NCI-H524 treated with DMSO at 0.1 percent for 48 hours (cell line): ENCODE data around the gene STXBP5.

Experiments used
- DNase-seq: peaks from one replicate; lab custom pipeline; 2025; lab: John Stamatoyannopoulos, UW

STXBP5 gene

DNA sequence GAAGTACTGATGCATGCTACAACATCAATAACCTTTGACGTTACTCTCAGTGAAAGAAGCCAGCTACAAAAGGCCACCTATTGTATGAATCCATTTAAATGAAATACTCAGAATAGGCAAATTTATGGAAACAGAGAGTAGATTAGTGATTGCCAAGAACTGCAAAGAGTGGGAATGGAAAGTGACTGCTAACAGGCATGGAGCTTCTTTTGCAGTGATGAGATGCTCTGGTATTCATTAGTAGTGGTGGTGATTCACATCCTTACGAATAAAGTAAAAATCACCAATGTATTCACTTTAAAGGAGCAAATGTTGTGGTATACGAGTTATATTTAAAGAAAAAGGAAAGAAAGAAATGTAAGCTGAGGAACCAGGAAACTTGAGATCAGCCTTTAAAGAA is 177.5 kb downstream of the STXBP5 start:
- DNase-seq, result no peak

GRCh38 chr6:147382945-147383554 is 178.8 kb downstream of the STXBP5 start:
- no peak for DNase-seq

DNA sequence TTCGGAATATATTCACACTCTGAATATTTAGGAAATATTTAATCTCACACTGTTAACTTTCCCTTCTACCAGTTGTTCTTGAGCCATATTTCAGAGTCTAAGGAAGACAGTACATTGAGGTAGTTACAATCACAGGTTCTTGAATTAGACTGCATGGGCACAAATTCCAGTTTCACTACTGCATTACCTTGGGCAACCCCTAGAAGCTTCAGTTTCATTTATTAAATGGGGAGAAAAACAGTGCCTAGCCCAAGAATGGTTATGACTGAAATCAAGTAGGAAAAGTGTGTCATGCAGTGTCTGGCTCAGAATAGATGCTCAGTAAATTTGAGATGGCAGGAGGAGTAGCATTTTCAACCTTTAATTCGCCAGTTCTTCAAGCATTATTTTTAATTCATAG is 179.8 kb downstream of the STXBP5 start:
- DNase-seq, result no peak

- DNase-seq, result no peak
Measured at GRCh38 chr6:147384737-147385710, 180.8 kb downstream of the STXBP5 start.

DNA sequence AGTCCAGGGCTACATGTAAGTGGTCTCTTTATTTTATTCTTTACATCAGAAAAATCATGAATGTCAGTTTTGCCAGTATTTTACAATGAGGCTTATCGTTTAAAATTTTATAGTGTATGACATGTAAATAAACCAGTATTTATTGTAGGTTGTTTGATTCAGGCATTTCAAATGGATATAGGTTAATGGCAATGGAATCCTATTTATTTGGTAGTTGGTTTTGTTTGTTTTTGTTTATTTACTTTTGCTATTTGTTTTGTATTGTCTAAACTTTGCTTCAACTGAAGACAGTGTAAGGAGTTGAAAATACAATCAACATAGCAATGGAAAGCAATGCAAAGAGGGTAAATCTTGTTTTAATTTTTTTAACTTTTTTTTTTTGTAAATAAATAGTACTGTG is 185.2 kb downstream of the STXBP5 start:
- DNase-seq, result no peak

DNA sequence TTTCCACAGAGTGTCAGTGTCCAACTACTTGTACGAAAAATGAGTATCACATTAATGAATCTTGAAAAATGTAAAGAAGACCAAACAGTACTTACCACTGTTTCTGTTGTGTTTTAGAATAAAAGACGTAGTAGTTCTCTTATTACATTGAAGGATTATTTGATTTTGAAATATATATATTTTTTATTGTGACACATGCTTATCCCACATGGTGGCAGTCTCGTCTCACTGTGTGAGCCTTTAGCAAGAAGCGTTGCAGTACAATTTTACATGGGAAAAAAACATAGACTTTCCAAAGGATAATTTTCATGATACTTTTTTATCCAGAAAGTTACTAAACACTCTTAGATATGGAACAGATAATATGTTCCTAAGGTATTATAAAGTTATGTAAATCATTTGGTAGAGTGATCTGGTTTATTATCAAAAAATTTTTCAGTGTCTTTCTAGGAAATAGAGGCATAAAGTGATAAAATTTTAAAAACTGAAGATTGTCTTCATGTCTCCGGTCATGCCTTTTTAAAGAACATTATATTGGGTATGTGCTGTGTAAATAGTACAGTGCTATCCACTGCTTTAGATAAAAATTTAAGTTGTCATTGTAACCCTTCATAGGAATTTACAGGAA is 186.8 kb downstream of the STXBP5 start:
- DNase-seq, result no peak

GRCh38 chr6:147392917-147393625 is 188.9 kb downstream of the STXBP5 start:
- no peak for DNase-seq

- no peak for DNase-seq
Measured at GRCh38 chr6:147395158-147395557, 190.9 kb downstream of the STXBP5 start.

- no peak for DNase-seq
Measured at GRCh38 chr6:147397306-147397705, 193.1 kb downstream of the STXBP5 start.

DNA sequence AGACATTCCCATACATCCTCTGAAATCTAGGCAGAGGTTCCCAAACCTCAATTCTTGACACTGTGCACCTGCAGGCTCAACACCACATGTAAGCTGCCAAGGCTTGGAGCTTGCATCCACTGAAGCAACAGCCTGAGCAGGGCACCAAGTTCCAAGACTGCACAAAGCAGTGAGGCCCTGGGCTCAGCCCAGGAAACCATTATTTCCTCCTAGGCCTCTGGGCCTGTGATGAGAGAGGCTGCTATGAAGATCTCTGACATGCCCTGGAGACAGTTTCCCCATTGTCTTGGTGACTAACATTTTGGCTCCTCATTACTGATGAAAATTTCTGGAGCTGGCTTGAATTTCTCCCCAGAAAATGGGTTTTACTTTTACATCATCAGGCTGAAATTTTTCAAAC is 196.8 kb downstream of the STXBP5 start:
- no peak for DNase-seq

GRCh38 chr6:147401779-147402178 is 197.6 kb downstream of the STXBP5 start:
- no peak for DNase-seq

- no peak for DNase-seq
Measured at GRCh38 chr6:147406783-147407182, 202.6 kb downstream of the STXBP5 start.

GRCh38 chr6:147407571-147407970 is 203.4 kb downstream of the STXBP5 start:
- DNase-seq, result no peak

GRCh38 chr6:147416622-147417021 is 212.4 kb downstream of the STXBP5 start:
- no peak for DNase-seq

- DNase-seq, result no peak
Measured at GRCh38 chr6:147417954-147418353, 213.7 kb downstream of the STXBP5 start.

- DNase-seq, result no peak
Measured at GRCh38 chr6:147418523-147418922, 214.3 kb downstream of the STXBP5 start.

GRCh38 chr6:147421903-147422302 is 217.7 kb downstream of the STXBP5 start:
- no peak for DNase-seq

- DNase-seq, result no peak
Measured at GRCh38 chr6:147423111-147423510, 218.9 kb downstream of the STXBP5 start.

- no peak for DNase-seq
Measured at GRCh38 chr6:147429794-147430193, 225.6 kb downstream of the STXBP5 start.

DNA sequence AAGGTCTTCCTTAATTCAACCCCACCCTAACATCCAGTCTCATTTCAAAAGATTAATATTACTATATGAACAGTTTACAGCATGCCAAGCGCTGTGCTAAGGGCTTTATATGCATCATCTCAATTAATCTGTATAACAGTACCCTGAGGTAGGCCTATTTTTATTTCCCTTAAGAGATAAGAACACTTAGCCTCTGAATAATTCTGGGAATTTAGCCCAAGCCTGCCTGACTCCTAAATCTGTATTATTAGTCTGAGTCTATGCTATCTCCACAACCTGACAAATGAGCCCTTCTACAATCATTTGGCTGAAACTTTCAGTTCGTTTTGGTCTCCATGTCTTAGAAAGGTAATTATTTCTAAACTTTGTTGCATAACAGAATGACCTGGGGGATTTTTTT is 226.6 kb downstream of the STXBP5 start:
- no peak for DNase-seq

GRCh38 chr6:147434076-147434475 is 229.9 kb downstream of the STXBP5 start:
- DNase-seq, result no peak

GRCh38 chr6:147434516-147434915 is 230.3 kb downstream of the STXBP5 start:
- no peak for DNase-seq
